ENCODE measurements around the gene PHGDH.

- TF ChIP-seq SIN3A (IDR thresholded peaks at IDR 0.05; ENCODE audit: borderline replicate concordance, insufficient read depth, low read depth, low read length): no peak
- TF ChIP-seq TCF7L2 (IDR thresholded peaks at IDR 0.05; ENCODE audit: low read depth, low read length): no peak
- TF ChIP-seq, protein P1, sequence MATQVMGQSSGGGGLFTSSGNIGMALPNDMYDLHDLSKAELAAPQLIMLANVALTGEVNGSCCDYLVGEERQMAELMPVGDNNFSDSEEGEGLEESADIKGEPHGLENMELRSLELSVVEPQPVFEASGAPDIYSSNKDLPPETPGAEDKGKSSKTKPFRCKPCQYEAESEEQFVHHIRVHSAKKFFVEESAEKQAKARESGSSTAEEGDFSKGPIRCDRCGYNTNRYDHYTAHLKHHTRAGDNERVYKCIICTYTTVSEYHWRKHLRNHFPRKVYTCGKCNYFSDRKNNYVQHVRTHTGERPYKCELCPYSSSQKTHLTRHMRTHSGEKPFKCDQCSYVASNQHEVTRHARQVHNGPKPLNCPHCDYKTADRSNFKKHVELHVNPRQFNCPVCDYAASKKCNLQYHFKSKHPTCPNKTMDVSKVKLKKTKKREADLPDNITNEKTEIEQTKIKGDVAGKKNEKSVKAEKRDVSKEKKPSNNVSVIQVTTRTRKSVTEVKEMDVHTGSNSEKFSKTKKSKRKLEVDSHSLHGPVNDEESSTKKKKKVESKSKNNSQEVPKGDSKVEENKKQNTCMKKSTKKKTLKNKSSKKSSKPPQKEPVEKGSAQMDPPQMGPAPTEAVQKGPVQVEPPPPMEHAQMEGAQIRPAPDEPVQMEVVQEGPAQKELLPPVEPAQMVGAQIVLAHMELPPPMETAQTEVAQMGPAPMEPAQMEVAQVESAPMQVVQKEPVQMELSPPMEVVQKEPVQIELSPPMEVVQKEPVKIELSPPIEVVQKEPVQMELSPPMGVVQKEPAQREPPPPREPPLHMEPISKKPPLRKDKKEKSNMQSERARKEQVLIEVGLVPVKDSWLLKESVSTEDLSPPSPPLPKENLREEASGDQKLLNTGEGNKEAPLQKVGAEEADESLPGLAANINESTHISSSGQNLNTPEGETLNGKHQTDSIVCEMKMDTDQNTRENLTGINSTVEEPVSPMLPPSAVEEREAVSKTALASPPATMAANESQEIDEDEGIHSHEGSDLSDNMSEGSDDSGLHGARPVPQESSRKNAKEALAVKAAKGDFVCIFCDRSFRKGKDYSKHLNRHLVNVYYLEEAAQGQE (IDR thresholded peaks at IDR 0.05; ENCODE audit: insufficient read depth in 1 of 2, low read depth in 2 of 2, low read length in 1 of 2): no peak
- no peak for TF ChIP-seq CTCF (IDR thresholded peaks at IDR 0.05)
Measured at GRCh38 chr1:119697598-119697997, 14.1 kb upstream of the PHGDH start.
